ENCODE data around the gene ATF7.
"Not testable (repeated sequence)": the region's sequence is repeated elsewhere in the genome, so short reads cannot be mapped to it uniquely, and the experiment has no call there.

Gene ATF7

GRCh38 chr12:53657041-53657440, 30.9 kb upstream of the ATF7 start:
- 92 to 97% methylated on average over 4 of the region's 4 CpGs for WGBS, 2 experiments

DNA sequence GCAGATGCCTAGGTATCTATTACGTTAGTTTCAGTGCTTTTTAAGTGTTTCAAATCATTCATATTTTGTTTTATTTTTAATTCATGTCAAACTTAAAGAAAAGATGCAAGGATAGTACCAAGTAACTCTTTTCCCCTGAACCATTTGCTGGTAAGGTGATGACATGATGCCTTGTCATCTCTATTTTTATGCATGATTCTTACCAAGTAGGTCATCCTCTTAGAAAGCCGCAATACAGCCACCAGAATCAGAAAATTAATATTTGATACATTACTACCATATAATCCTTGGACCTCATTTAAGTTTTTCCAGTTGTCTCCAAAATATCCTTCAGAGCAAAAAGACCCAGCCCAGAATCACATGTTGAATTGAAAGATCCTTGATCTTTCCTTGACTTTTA, 27.4 kb upstream of the ATF7 start:
- no peaks in the 10 kb centered on the region for H3K9me3 ChIP-seq (ENCODE audit: control insufficient read depth, low read length)
- H3K36me3 ChIP-seq (ENCODE audit: control insufficient read depth, insufficient read depth, low read length) = no peaks in the 10 kb centered on the region
- no peak overlapping the region for H3K27ac ChIP-seq (ENCODE audit: insufficient read depth, low read depth, low read length, poor library complexity, severe bottlenecking)
- WGBS, 2 experiments = 92 to 95% methylated on average over 1 to 2 of the region's 2 CpGs
- H3K27me3 ChIP-seq (ENCODE audit: control insufficient read depth, insufficient read depth, low read length, poor library complexity, severe bottlenecking) = no peaks in the 10 kb centered on the region
- no peak overlapping the region for H3K4me3 ChIP-seq (ENCODE audit: insufficient read depth, low read depth, low read length)
- H3K4me1 ChIP-seq (ENCODE audit: control insufficient read depth, insufficient read depth, low read length) = peaks cover 9% of the 10 kb centered on the region

More at GRCh38 chr12:53657041-53657440, 30.9 kb upstream of the ATF7 start:
- H3K27me3 ChIP-seq (ENCODE audit: control insufficient read depth, insufficient read depth, low read length, poor library complexity, severe bottlenecking) = no peaks in the 10 kb centered on the region
- no peak overlapping the region for H3K4me3 ChIP-seq (ENCODE audit: insufficient read depth, low read depth, low read length)
- H3K9me3 ChIP-seq (ENCODE audit: control insufficient read depth, low read length) = no peaks in the 10 kb centered on the region
- no peaks in the 10 kb centered on the region for H3K36me3 ChIP-seq (ENCODE audit: control insufficient read depth, insufficient read depth, low read length)
- peaks cover 25% of the 10 kb centered on the region for H3K4me1 ChIP-seq (ENCODE audit: control insufficient read depth, insufficient read depth, low read length)
- no peak overlapping the region for H3K27ac ChIP-seq (ENCODE audit: insufficient read depth, low read depth, low read length, poor library complexity, severe bottlenecking)

DNA sequence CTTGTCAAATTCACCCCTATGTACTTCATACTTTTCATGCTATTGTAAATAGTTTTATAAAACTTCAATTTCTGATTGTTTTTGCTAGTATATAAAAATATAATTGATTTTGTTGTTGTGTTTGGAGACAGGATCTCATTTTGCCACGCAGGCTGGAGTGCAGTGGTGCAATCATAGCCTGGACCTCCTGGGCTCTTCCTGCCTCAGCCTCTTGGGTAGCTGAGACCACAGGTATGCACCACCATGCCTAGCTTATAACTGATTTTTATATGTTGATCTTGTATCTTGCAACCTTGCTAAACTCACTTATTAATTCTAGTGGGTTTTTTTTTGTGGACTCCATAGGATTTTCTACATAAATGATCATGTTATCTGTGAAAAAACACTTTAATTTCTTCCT, 26.2 kb upstream of the ATF7 start:
- H3K36me3 ChIP-seq (ENCODE audit: control insufficient read depth, insufficient read depth, low read length) = no peaks in the 10 kb centered on the region
- no peak overlapping the region for H3K27ac ChIP-seq (ENCODE audit: insufficient read depth, low read depth, low read length, poor library complexity, severe bottlenecking)
- no peaks in the 10 kb centered on the region for H3K27me3 ChIP-seq (ENCODE audit: control insufficient read depth, insufficient read depth, low read length, poor library complexity, severe bottlenecking)
- no peak overlapping the region for H3K4me3 ChIP-seq (ENCODE audit: insufficient read depth, low read depth, low read length)
- H3K4me1 ChIP-seq (ENCODE audit: control insufficient read depth, insufficient read depth, low read length) = no peaks in the 10 kb centered on the region
- WGBS, 2 experiments = 76 to 88% methylated on average over 1 of the region's 1 CpG
- no peaks in the 10 kb centered on the region for H3K9me3 ChIP-seq (ENCODE audit: control insufficient read depth, low read length)

DNA sequence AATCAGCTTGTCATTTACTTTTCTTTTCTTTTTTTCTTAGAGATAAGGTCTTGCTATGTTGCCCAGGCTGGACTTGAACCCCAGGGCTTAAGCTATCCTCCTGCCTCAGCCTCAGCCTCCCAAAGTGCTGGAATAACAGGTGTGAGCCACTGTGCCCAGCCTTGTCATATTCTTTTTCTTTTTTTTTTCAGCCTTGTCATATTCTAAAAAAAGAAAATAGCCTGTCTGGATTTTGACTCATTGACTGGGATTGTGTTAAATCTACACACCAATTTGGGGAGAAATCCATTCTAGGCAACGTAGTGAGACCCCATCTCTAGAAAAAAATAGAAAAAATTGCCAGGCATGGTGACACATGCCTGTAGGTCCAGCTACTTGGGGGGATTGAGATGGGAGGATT, 25.6 kb upstream of the ATF7 start:
- no peaks in the 10 kb centered on the region for H3K4me1 ChIP-seq (ENCODE audit: control insufficient read depth, insufficient read depth, low read length)
- H3K4me3 ChIP-seq (ENCODE audit: insufficient read depth, low read depth, low read length) = no peak overlapping the region
- no peak overlapping the region for H3K27ac ChIP-seq (ENCODE audit: insufficient read depth, low read depth, low read length, poor library complexity, severe bottlenecking)
- H3K36me3 ChIP-seq (ENCODE audit: control insufficient read depth, insufficient read depth, low read length) = no peaks in the 10 kb centered on the region
- 85 to 86% methylated on average over 1 of the region's 1 CpG for whole genome bisulfite sequencing, 2 experiments
- H3K27me3 ChIP-seq (ENCODE audit: control insufficient read depth, insufficient read depth, low read length, poor library complexity, severe bottlenecking) = no peaks in the 10 kb centered on the region
- no peaks in the 10 kb centered on the region for H3K9me3 ChIP-seq (ENCODE audit: control insufficient read depth, low read length)

GRCh38 chr12:53646300-53646699, 20.1 kb upstream of the ATF7 start:
- WGBS, 2 experiments = 81 to 91% methylated on average over 2 of the region's 4 CpGs
- H3K4me1 ChIP-seq (ENCODE audit: control insufficient read depth, insufficient read depth, low read length) = not testable (repeated sequence)

DNA sequence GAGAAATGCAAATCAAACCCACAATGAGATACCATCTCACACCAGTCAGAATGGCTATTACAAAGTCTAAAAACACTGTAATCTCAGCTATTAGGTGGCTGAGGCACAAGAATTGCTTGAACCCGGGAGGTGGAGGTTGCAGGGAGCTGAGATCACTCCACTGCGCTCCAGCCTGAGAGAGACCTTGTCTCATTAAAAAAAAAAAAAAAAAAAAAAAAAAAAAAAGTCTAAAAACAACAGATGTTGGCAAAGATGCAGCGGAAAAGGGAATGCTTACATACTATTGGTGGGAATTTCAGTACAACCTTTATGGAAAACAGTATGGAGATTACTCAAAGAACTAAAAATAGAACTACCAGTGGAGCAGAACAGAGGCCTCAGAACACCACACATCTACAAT, 19.0 kb upstream of the ATF7 start:
- Histone ChIP-seq H3K36me3 (ENCODE audit: control insufficient read depth, insufficient read depth, low read length) (no peaks in the 10 kb centered on the region), H3K9me3 (ENCODE audit: control insufficient read depth, low read length) (no peaks in the 10 kb centered on the region), H3K27me3 (ENCODE audit: control insufficient read depth, insufficient read depth, low read length, poor library complexity, severe bottlenecking) (no peaks in the 10 kb centered on the region), H3K4me1 (ENCODE audit: control insufficient read depth, insufficient read depth, low read length) (no peaks in the 10 kb centered on the region), H3K4me3 (ENCODE audit: insufficient read depth, low read depth, low read length) (no peak overlapping the region), H3K27ac (ENCODE audit: insufficient read depth, low read depth, low read length, poor library complexity, severe bottlenecking) (no peak overlapping the region)
- WGBS, 2 experiments = 80 to 100% methylated on average over 1 to 3 of the region's 3 CpGs

More at GRCh38 chr12:53646300-53646699, 20.1 kb upstream of the ATF7 start:
- not testable (repeated sequence) for H3K27me3 ChIP-seq (ENCODE audit: control insufficient read depth, insufficient read depth, low read length, poor library complexity, severe bottlenecking); H3K36me3 ChIP-seq (ENCODE audit: control insufficient read depth, insufficient read depth, low read length); H3K9me3 ChIP-seq (ENCODE audit: control insufficient read depth, low read length); H3K27ac ChIP-seq (ENCODE audit: insufficient read depth, low read depth, low read length, poor library complexity, severe bottlenecking); H3K4me3 ChIP-seq (ENCODE audit: insufficient read depth, low read depth, low read length)

DNA sequence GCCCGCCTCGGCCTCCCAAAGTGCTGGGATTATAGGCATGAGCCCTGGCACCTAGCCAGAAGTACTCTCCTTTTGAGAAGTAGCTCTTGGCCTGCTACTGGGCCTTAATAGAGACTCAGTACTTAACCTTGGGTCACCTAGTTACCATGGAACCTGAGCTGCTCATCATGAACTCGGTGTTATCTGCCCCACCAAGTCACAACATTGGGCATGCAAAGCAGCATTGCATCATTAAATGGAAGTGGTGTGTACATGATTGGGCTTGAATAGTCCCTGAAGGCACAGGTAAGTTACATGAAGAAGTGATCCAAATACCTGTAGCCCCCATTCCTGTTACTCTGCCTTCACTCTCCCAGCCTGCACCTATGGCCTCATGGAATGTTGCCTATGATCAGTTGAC, 18.0 kb upstream of the ATF7 start:
- H3K4me1 ChIP-seq (ENCODE audit: control insufficient read depth, insufficient read depth, low read length) = no peaks in the 10 kb centered on the region
- no peaks in the 10 kb centered on the region for H3K36me3 ChIP-seq (ENCODE audit: control insufficient read depth, insufficient read depth, low read length)
- H3K27me3 ChIP-seq (ENCODE audit: control insufficient read depth, insufficient read depth, low read length, poor library complexity, severe bottlenecking) = no peaks in the 10 kb centered on the region
- no peaks in the 10 kb centered on the region for H3K9me3 ChIP-seq (ENCODE audit: control insufficient read depth, low read length)
- H3K27ac ChIP-seq (ENCODE audit: insufficient read depth, low read depth, low read length, poor library complexity, severe bottlenecking) = no peak overlapping the region
- WGBS, 2 experiments = 93 to 95% methylated on average over 3 of the region's 3 CpGs
- no peak overlapping the region for H3K4me3 ChIP-seq (ENCODE audit: insufficient read depth, low read depth, low read length)

GRCh38 chr12:53643232-53643979, 17.2 kb upstream of the ATF7 start:
- 66 to 77% methylated on average over 5 of the region's 5 CpGs for WGBS, 2 experiments
- no peaks in the 10 kb centered on the region for H3K27me3 ChIP-seq (ENCODE audit: control insufficient read depth, insufficient read depth, low read length, poor library complexity, severe bottlenecking)
- H3K36me3 ChIP-seq (ENCODE audit: control insufficient read depth, insufficient read depth, low read length) = no peaks in the 10 kb centered on the region
- no peak overlapping the region for H3K27ac ChIP-seq (ENCODE audit: insufficient read depth, low read depth, low read length, poor library complexity, severe bottlenecking)
- no peaks in the 10 kb centered on the region for H3K9me3 ChIP-seq (ENCODE audit: control insufficient read depth, low read length)
- H3K4me3 ChIP-seq (ENCODE audit: insufficient read depth, low read depth, low read length) = no peak overlapping the region
- no peaks in the 10 kb centered on the region for H3K4me1 ChIP-seq (ENCODE audit: control insufficient read depth, insufficient read depth, low read length)

GRCh38 chr12:53638057-53638456, 11.9 kb upstream of the ATF7 start:
- no peaks in the 10 kb centered on the region for H3K4me1 ChIP-seq (ENCODE audit: control insufficient read depth, insufficient read depth, low read length)
- H3K4me3 ChIP-seq (ENCODE audit: insufficient read depth, low read depth, low read length) = no peak overlapping the region
- H3K9me3 ChIP-seq (ENCODE audit: control insufficient read depth, low read length) = no peaks in the 10 kb centered on the region
- no peak overlapping the region for H3K27ac ChIP-seq (ENCODE audit: insufficient read depth, low read depth, low read length, poor library complexity, severe bottlenecking)
- 83 to 96% methylated on average over 1 to 2 of the region's 2 CpGs for WGBS, 2 experiments
- no peaks in the 10 kb centered on the region for H3K36me3 ChIP-seq (ENCODE audit: control insufficient read depth, insufficient read depth, low read length)
- H3K27me3 ChIP-seq (ENCODE audit: control insufficient read depth, insufficient read depth, low read length, poor library complexity, severe bottlenecking) = no peaks in the 10 kb centered on the region

- Histone ChIP-seq H3K9me3 (ENCODE audit: control insufficient read depth, low read length) (no peaks in the 10 kb centered on the region), H3K36me3 (ENCODE audit: control insufficient read depth, insufficient read depth, low read length) (no peaks in the 10 kb centered on the region), H3K27ac (ENCODE audit: insufficient read depth, low read depth, low read length, poor library complexity, severe bottlenecking) (no peak overlapping the region), H3K4me1 (ENCODE audit: control insufficient read depth, insufficient read depth, low read length) (no peaks in the 10 kb centered on the region), H3K4me3 (ENCODE audit: insufficient read depth, low read depth, low read length) (no peak overlapping the region), H3K27me3 (ENCODE audit: control insufficient read depth, insufficient read depth, low read length, poor library complexity, severe bottlenecking) (no peaks in the 10 kb centered on the region)
- 72 to 73% methylated on average over 1 of the region's 2 CpGs for WGBS, 2 experiments
These were observed 10.5 kb upstream of the ATF7 start for GRCh38 chr12:53636641-53637040.

DNA sequence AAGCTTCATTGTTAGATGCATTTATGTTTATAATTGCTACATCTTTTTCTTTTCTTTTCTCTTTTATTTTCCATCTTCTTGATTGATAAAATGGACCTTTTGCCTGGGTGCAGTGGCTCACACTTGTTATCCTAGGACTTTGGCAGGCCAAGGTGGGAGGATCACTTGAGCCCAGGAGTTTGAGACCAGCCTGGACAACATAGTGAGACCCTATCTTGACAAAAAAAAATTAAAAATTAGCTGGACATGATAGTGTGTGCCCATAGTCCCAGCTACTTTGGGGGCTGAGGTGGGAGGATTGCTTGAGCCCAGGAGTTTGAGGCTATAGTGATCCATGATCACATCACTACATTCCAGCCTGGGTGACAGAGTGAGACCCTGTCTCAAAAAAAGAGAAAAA, 9.5 kb upstream of the ATF7 start:
- not testable (repeated sequence) for H3K27ac ChIP-seq (ENCODE audit: insufficient read depth, low read depth, low read length, poor library complexity, severe bottlenecking); H3K9me3 ChIP-seq (ENCODE audit: control insufficient read depth, low read length); H3K4me1 ChIP-seq (ENCODE audit: control insufficient read depth, insufficient read depth, low read length); H3K36me3 ChIP-seq (ENCODE audit: control insufficient read depth, insufficient read depth, low read length); H3K4me3 ChIP-seq (ENCODE audit: insufficient read depth, low read depth, low read length); H3K27me3 ChIP-seq (ENCODE audit: control insufficient read depth, insufficient read depth, low read length, poor library complexity, severe bottlenecking)
